Measurements from ENCODE around the gene C2orf92.

GRCh38 chr2:97718051-97718882 is 48.8 kb downstream of the C2orf92 start:
- TF ChIP-seq EZH2 (optimal IDR thresholded peaks at IDR 0.05; ENCODE audit: low read depth, low read length), result no peak
- TF ChIP-seq CTCF (IDR thresholded peaks at IDR 0.05; ENCODE audit: low read length), result no peak
